Coronary artery (tissue), 2 donors: ENCODE data around the gene RPL14.

Experiments used
- DNase-seq: peaks from one replicate; pipeline ENCODE4 v3.0.0-alpha.2; 2017; ENCODE audit warnings: low spot score
- H3K27ac ChIP-seq, 2 donors: fragments of 200-600 bp; sonication (generic); one replicate each; pipeline ENCODE4 v1.5.1; 2016 to 2019
- H3K4me3 ChIP-seq: fragments of 200-600 bp; sonication (generic); 2 replicates; pipeline ENCODE4 v1.5.1; 2016; ENCODE audit warnings: mild to moderate bottlenecking, moderate library complexity
- CTCF ChIP-seq: fragments of 200-600 bp; sonication (generic); IDR thresholded peaks from one replicate; pipeline ENCODE4 v1.5.1; 2019; ENCODE audit warnings: antibody characterized with exemption

Gene RPL14

DNA sequence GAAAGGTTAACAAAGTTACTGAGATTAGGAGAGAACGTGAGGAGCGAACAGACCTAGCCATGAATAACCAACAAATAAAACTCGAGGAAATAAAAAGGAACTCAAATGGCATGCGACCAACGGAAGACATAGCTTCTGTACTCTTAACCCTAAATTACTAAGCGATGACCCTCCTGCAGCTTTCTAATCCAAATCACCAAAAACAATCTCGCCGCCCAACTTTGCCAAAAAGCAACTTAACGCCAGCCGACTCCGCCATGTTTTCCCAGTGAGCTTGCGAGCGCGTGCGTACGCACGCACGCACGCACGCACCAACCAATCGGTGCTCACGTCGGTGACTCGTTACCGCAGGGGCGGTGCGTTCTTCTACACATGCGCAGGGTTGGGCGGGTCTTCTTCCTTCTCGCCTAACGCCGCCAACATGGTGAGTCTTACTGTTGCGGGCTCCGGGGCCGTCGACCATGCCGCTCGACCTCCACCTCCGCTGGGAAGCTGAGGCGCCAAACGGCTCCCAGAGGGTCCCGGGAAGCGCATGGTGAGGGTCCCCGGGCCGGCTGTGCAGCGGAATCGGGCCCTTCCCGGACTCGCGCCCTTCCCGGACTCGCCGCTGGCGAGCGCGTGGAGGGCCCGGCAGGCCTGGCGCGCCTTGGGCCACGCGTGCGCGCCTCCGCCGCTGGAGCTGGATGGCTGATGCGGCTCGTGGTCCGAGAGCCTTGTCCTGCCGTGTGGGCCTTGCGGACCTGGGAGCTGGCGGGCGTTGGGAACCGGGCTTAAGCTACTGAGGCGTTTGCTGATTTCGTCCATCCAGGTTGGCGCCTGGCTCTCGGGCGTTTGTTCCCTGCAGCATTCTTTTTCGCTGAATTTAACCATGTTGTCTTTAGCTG, at the start of gene RPL14:
RPL14 (plus strand) TSS at position 400 of the 884 bp plus-strand sequence; CDS start at position 533, 133 bp downstream.
- DNase-seq, result peak; percentile 97

DNA sequence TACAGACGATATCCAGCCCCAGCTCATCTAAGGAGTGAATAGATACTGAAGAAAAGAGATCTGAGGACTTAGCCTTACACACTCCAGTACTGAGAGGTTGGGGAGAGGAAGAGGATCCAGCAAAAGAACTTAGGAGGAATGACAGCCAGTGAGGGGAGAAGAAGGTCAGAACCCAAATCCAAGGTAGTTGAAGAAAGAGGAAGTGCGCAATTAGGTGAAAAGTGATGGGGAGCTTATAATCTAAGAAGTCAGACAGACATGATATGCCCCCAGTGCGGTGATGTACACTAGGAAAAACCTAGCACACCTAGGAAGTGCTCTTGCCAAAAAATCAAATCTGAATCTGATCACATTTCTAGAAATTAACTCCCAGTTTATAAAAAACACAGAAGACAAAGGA, 49.5 kb upstream of the RPL14 start:
- DNase-seq, result no peak
- no peak overlapping the region for H3K27ac ChIP-seq
- no peak for TF ChIP-seq CTCF
- H3K4me3 ChIP-seq, result no peak overlapping the region

More for the DNA sequence above, at the start of gene RPL14:
- TF ChIP-seq CTCF, result no peak
- Histone ChIP-seq H3K4me3 (peak within 1 kb of the TSS; percentile 94), H3K27ac (peak within 1 kb of the TSS; percentile 93 to 94)

GRCh38 chr3:40414270-40414669, 42.9 kb upstream of the RPL14 start:
- TF ChIP-seq CTCF, result no peak
- DNase-seq, result no peak
- H3K4me3 ChIP-seq, result no peak overlapping the region
- no peak overlapping the region for H3K27ac ChIP-seq

DNA sequence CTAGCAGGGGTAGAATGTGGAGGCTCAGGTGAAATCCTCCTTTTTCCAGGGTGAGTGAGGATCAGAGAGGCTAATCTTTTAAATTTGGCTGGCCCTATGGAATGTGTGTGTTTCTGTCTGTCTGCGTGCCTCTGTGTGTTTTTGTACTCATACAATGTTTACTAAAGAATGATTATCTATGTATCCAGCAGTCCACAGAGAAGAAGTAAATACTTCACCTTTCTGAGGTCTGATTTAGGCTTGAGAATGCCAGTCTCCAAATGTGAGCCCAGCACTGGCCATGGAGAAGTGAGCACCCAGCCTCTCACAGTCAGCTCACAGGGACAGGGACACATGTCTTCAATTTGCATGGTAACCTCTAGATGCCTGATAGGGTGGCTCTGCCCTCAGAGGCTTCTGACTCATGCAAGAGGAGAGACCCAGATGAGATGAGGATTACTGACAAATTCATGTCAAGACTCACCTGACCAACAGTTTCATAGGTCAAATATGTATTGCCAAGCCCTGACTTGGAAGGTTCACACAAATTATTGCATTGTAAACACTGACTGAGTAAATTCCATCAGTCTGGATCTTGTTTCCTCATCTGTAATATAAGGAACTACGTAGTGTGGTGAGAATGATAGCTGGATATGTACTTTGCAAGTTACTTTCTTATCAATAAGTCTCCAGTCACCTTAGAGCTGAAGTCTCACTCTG, 39.1 kb upstream of the RPL14 start:
- H3K4me3 ChIP-seq, result no peak overlapping the region
- no peak overlapping the region for H3K27ac ChIP-seq
- DNase-seq, result no peak

DNA sequence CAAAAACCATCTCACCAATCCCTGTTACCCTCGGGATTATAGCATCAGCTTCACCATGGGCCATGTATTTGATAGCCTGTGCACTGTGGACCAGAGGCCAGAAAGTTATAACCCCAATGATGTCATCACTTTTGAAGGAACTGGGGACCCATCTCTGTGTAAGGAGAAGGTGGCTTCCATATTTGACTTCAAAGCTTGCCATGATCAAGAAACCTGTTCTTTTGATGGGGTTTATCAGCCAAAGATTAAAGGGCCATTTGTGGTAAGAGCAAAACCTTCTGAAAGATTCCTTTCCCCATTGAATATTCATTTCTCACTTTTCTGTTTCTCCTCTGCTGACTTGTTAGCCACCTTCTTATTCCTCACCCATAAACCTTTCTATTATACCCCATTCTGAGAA, 34.3 kb upstream of the RPL14 start:
- no peak for DNase-seq
- Histone ChIP-seq H3K4me3 (no peak overlapping the region), H3K27ac (no peak overlapping the region)
- TF ChIP-seq CTCF, result no peak

More for the DNA sequence above, 39.1 kb upstream of the RPL14 start:
- no peak for TF ChIP-seq CTCF

DNA sequence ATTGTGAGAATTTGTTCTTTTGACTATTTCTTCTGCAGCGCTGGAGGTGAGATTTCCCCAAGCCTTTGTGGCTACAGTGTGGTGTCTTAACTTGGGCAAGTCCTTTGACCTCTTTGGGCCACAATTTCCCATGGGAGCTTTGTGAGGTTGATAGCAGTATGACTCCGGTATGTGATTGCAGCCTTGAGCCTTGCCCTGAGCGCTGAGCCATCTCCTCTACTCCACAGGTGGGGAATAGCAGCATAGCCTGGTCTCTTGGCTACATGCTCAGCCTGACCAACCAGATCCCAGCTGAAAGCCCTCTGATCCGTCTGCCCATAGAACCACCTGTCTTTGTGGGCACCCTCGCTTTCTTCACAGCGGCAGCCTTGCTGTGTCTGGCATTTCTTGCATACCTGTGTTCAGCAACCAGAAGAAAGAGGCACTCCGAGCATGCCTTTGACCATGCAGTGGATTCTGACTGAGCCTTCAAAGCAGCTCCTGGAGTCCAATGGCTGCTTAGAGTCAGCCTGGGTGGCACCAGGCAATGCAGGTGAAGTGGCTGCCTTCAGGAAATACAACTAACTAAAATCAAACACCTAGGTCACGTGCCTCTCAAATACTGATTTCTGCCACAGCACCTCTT, 30.0 kb upstream of the RPL14 start:
- Histone ChIP-seq H3K27ac (no peak overlapping the region), H3K4me3 (no peak overlapping the region)
- no peak for TF ChIP-seq CTCF
- DNase-seq, result no peak
